Stimulated activated CD8-positive, alpha-beta memory T cell treated with anti-CD3 and anti-CD28 coated beads, Interleukin-15, amount 100 ng/mL, for 4 hours (primary cell): ENCODE measurements around the gene RASAL3.

ENCODE experiments used
- DNase-seq, 2 donors: peaks; one replicate each; pipeline ENCODE4 v3.0.0-alpha.2; 2020; ENCODE audit warnings: low read depth in 2 of 2

The RASAL3 gene

DNA sequence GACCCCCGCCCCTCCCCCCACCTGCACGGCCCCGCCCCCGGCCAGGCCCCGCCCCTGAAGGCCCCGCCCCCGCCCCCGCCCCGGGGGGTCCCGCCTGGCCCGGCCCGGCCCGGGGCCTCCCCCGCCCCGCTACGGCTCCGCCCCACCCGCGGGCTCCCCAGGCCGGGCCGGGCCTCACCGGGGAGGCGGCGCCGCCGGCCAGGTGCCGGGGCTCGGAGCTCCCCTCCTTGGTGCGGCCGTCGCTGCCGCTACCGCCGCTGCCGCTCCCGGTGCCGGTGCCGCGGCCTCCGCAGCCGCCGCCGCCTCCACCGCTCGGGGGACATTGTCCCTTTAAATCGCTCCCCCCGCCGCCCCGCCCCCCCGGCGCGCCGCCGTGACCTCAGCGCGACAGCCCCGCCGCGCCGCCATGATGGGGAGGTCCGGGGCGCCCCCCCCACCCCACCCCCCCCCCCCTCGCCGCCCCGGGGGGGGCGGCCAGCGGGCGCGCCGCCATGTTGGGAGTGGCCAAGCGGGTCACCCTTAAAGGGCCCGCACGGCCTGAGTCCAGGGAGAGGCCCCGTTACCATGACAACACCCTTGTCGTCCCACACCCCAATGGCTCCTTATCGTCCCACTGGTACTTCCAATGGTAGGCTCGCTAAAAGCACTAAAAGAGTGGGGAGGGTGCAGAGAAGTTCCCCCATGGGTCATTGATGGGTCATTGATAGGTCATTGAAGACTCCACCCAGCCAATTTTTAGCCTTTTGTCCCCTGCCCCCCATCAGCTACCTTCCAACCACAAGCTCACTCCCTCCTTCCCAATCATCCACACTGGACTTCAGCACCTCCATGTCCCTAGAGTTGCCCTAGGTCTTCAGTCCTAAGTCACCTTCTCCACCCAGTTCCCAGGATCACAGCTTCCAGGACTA, 14.5 kb downstream of the RASAL3 start, which contains the start of gene WIZ:
Gene WIZ, minus strand, starts transcription at position 337 of the 908 bp plus-strand sequence. CDS start 1,649 bp downstream, outside the sequence.
- peak; percentile 60 to 71 for DNase-seq

DNA sequence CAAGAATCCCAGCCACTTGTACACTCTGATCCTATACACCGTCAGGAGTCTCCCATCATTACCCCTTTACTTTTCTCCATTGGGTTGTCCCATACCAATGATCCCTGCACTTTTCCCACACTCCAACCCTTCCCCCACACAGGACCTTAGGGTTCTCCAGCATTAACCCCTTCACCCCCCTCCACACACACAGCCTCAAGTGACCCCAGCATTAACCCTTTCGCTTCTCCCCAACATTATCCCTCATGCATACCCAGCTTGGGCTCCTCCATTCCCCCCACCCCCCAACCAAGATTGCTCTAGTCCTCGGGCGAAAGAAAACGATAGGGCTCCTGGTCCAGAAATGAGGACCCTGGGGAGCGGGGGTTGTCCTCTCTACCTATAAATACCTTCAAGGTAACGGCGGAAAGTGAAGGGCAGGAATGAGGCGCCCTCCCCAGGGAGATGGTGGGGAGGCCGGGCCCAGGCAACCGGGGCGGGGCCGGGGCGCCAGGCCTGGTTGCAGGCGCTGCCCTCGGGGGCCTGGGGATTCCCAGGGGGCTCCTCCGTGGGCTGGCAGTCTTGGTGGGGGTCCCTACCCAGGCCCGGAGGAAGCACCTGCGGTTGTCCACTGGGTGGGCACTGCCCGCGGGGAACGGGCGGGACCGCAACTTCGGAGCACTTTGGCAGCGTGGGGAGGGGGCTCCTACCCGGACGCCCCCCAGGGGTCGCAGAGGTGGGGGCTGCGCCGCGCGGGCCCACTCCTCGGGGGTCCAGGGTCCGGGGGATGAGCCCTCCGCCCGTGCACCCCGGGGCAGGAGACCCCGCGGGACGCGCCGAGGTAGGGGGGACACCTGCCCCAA, 15.3 kb downstream of the RASAL3 start:
- no peak for DNase-seq

DNA sequence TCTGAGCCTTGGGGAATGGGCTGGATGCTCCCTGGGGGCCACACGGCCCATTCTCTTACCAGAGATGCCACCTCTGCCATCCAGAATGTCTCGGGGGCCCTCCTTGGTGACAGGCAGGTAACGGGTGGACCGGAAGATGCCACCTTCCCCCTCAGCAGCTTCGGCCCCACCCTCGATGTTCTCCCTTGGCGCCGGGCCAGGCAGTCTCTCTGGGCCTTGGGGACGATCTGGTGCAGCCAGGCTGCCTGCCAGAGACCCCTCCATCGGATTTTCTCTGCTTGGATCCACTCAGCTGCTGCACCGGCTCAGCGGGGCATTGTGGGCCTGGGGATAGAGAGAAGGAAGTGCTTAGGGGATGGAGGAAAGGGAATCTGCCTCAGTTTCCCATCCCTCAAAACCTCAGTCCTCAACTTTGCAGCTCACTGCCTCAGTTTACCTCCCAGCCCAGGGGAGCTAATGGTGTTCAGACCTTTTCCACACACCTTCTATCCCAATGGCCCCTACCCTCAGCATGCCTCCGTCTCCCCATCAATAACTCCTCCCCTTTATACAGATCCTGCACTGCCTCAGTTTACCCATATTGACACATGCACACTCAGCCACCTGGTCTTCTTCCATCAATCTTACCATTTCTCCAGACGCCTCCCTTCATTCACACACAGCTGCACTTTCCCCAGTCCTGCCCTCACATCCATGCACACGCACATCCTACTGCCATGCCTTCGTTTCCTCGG, 16.1 kb downstream of the RASAL3 start:
- DNase-seq, result no peak

DNA sequence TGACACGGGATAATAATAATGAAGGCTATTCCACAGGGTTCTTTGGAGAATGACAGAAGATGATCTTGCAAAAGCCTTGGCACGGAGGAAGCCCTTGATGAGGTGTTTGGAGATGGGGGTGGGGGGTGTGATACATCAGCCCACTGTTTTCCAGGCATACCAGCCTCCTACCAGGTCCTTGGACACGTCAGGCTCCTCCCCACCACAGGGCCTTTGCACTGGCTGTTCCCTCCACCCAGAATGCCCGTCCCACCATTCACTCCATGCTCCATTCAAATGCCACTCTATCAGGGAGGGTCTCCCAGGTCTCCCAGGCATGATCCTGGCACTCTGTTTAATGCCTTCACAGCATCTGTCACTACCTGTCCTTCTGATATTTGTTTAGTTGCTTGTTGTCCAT, 17.3 kb downstream of the RASAL3 start:
- no peak for DNase-seq

DNA sequence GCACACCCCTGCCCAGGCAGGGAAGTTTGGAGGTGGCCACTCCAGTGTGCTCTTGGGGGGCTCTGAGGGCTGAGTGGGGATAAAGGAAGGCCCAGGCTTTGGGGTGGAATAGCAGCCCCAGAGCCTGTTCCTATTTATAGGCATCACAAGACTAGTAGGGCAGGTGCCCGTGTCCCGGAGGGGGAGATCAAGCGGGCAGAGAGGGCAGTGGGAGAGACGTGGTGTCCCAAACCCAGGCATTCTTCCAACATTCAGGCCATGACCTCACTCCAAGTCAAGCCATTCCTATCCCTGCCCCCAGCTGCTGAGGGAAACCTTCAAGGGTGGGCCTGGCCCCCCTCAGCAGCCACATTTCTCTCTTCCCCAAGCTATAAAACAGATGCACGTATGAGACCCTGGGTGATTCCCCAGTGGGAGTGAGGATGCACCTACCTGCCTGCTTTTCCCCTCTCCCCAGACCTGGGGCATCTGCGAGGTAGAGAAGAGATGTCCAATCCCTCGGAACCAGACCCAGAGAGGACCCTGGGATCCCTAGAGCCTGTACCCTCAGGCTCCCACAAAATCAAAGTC, 18.5 kb downstream of the RASAL3 start:
- no peak for DNase-seq

DNA sequence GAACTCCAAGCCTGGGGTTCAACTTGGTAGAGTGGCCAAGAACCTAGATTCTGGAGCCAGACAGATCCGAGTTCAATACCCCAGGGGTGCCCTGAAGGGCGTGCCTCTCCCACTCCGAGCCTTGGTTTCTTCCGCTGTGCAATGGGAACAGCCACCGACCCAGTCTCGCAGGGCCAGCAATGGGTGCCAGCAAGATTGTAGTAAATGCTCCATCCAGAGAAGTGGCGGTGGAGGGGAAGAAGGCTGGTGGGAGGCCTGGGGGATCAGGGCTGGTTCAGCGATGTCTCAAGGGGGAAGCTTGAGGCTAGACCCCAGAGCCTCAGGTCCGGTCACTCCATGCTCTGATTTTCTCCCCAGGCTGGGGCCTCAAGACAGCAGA, 19.1 kb downstream of the RASAL3 start:
- DNase-seq, result no peak

DNA sequence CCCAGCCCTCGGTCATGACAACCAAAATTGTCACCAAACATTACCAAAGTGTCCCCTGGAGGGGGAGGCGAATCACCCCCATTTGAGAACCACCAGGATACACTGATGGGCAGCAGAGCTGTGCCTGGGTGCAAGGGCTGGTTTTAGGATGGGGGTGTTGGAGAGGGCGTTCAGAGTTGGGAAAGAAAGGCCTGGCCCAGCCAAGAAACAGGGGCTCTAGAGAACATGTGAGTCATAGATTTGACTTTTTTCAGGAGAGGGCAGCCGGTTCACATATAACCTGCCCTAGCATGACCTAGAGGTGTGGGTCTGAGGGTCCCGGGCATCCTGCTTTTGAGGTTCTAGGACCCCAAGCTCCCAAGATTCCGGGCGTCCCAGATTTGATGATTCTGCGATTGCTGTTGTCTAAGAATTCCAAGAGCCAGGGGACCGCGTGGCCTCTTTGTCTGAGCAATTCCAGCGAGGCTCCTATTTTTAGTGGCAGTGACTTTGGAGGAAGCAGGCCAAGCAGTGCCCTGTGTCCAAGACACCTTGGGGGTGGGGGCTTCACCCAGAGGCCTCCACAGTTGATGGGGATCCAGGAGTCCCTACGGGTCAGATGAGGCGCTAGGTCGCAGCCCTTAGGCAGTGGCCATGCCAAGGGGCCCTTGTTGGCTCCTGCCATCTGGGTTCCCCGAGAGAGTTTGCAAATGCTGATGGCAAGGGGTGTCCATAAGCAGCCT, 19.7 kb downstream of the RASAL3 start:
- DNase-seq, result no peak

DNA sequence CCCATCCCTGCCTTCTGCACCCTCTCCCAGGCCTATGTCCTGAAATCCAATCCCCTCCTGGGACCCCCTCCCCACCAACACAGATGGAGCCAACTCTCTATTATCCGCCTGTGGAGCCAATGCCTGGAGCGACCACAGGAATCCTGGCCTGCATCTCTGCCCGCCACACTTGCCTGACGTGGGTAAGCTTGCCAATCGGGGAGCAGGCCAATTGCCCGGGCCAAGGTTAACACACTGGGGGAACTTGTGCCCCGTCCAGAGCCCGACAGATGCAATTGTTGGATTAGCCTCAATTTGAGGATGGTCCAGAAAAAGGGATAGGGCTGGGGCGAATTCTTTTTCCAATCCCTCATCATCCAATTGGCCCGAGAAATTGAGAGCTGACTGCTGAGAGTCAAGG, 20.5 kb downstream of the RASAL3 start:
- DNase-seq, result no peak

DNA sequence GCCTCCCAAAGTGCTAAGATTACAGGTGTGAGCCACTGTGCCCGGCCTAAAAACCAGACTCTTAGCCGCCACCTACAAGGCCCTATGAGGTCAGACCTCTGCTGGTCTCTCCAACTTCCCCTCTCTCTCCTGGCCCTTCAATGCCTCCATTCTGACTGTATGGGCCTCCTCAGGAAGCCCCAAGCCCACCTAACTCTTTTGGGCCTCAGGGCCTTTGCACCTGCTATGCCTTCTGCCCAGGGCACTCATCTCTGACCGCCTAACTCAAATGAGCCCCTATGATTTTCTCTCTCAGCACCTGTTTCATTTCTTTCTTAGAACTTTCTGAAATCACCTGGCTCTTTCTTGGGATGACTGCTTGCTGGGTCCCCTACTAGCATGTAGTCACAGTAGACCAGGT, 21.0 kb downstream of the RASAL3 start:
- DNase-seq, result no peak

DNA sequence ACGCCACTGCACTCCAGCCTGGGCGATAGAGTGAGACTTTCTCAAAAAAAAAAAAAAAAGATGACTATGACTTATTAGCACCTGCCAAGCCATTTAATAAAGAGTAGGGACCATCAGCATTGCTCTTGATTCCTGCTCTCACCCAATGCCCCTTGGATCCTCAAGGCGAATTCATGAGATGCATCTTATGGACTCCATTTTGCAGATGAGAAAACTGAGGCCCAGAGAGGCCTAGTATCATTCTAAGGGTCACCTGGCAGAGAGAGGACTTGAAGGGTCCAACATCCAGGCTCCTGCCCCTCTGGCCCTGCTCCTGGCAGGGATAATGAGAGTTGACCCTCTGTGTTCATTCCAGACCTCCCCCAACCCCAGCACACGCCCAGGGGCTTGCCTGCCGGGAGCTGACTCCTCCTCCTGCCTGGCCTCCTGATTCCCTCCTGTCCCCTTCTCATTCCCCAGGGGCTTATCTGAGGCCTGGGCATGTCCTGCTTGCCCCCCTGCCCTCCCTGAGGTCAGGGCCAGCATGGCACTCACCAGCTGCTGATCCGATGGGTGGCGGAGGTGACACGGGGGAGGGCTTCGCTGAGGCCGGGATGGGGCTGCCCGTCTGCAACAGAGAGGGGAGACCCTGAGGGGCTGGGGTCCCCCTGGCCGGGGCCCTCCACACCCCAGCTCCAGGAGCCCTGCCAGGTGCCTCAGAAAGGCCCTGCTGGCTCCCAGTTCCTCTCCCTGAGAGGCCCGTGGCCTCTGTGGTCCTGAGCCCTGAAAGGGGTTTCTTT, 22.0 kb downstream of the RASAL3 start:
- DNase-seq, result no peak

DNA sequence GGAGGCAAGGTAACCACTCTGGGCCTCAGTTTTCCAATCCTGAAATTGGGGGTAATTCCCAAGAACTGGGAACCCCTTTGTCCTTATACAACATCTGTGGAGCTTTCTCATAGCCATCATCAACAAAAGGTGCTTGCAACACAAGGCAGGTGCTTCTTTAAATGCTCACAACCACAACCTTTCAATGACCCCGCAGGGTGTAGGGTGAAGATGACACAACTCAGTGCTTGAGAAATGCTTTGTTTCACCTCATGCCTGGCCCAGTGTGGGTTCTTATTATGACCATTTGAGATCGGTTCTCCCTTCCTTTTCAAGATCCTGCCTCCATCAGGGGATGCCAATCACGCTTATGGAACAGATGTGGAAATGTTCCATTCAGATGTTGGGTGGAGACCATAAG, 23.0 kb downstream of the RASAL3 start:
- no peak for DNase-seq

DNA sequence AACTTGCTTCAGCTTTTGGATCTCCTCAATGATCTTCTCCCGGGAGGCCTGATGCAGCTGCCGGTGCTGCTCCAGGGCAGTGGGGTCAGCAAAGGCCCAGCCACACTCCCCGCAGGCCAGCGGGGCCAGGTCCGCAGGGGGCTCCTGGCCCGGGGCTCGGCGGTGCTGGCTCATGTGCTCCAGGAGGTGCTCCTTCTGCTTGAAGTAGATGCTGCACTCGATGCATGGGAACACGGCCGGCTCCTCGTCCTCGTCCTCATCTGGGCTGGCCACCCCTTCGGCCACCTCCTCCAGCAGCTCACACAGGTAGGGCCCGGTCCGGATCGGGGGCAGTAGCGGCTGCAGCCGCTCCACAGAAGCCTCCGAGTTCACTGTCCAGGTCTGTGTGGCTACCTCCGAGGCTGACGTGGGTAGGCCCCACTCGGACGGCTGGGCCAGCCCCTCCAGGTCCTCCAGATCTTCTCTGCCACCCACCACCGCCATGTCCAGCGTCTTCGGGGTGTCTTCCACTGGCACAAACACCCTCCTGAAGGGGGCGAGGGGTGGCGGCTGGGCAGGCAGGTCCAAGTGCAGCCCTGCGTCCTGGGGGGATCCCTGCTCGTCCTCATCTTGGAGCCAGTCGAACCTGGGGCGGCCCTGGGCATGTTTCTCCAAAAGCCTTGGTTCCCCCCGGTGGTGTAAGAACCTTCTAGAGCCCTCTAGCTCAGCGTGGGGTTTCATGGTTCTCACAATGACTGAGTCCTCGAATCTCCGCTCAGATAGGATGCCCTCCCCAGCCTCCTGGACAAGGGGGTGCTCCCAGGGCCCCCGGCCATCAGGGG, 24.3 kb downstream of the RASAL3 start:
- no peak for DNase-seq

DNA sequence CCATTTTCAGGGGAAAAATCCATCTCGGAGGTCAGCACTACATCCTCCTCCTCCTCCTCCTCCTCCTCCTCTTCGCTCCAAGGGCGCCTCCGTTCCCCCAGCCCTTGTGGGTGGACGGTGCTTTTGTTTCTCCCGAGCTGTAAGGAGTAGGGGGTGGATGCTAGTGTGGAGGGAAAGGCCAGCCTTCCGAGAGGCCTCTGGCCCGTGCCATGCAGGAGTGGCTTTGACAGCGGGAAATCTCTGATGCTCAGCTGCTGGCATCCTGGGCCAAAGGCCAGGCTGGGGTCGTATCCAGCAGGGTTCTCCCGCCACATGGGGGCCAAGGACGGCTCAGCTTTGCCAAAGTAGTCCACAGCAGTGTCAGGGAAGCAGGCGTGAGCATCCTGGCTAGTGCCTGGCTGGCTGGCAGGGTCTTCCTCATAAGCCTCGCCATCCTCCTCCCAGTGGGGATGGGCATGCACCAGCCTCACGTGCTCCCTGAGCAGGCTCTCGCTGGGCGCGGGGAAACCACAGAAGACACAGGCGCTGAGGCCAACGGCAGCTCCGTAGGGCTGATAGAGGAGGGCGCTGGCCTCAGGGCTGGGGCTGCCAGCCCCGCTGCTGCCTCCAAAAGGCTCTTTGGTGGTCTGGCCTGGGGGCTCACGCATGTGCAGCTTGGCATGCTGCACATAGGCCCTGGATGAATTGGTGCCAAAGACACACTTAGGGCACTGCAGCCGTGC, 25.1 kb downstream of the RASAL3 start:
- DNase-seq, result no peak

DNA sequence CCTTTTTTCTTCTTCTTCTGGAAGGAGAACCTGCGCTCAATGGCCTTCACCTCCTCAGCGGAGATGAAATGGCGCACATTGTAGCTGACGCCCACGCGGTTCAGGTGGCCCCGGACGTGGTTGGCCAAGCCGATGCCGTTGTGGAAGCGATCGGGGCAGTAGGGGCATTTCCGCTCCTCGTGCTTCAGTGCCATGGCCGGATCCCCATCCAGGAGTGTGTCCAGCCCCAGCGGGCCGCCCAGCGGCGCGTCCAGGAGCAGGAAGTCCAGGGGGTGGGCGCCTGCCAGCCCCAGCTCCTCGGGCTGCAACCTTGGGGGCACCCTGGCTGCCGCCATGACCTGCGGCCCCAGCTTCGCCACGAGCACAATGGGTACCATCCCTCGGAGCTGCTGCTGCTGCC, 25.8 kb downstream of the RASAL3 start:
- no peak for DNase-seq

DNA sequence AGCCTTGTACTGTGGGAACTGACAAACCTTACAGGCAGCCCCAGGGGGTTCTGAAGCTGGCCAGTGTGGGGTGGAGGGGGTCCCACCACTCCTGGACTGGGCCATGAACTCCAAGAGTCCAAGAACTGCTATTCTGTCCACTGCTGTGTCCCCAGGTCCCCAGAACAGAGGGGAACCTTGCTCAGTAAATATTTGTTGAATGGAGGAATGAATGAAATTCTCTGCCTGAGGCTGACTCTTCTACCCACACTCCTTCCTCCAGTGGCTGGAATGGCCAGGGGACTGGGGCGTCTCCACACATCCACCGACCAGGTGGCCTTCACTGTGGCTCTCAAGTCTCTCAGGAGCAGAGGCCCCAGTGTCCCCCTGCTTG, 26.2 kb downstream of the RASAL3 start:
- DNase-seq, result no peak

DNA sequence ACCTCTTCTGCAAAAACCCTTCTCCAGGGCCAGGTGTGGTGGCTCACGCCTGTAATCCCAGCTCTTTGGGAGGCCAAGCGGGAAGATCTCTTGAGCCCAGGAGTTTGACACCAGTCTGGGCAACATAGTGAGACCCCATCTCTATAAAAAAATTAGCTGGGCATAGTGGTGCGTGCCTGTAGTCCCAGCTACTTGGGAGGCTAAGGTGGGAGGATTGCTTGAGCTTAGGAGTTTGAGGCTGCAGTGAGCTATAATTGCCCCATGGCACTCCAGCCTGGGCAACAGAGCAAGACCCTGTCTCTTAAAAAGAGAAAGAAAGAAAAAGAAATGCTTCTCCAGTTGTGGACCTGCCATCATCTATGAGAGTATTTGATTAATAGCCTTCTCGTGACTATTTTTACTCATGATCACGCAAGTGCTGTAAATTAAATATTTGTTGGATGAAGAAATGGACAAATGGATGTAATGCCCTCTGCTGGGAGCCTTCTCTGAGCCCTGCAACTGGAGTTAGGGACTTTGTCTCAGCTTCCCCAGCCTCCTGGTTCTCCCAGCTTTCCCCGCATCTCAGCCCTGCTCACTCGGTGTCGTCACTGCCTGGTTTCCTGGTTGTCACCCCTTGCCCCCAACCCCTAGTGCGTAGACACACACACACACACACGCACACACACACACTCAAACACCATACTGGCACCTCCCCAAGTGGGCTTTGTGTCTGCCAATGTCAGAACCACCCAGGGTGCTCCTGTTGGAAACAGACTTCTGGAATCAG, 26.8 kb downstream of the RASAL3 start:
- DNase-seq, result no peak

DNA sequence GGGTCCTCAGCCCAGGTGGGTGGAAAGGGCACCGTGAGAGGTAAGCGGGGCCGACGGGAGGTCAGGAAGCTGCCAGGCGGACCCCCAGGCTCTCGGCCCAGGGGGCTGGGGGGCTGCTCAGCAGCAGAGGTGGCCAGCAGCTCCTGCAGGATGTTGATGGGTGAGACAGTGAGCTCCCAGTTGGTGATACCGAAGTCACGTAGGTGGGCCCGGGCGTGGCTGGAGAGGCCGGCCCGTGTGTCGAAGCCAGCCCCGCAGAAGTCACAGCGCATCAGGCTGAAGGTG, 27.6 kb downstream of the RASAL3 start:
- no peak for DNase-seq
